C1 segment of cervical spinal cord (tissue), 14 donors: Measurements from ENCODE around the gene GFOD2.
"Not testable (repeated sequence)": the region's sequence is repeated elsewhere in the genome, so short reads cannot be mapped to it uniquely, and the experiment has no call there.

ENCODE experiments used
- DNase-seq, 14 donors: peaks; one replicate each; lab custom pipeline; 2025; lab: John Stamatoyannopoulos, UW

Gene GFOD2

GRCh38 chr16:67703626-67704025, 15.5 kb downstream of the GFOD2 start:
- DNase-seq = no peak

DNA sequence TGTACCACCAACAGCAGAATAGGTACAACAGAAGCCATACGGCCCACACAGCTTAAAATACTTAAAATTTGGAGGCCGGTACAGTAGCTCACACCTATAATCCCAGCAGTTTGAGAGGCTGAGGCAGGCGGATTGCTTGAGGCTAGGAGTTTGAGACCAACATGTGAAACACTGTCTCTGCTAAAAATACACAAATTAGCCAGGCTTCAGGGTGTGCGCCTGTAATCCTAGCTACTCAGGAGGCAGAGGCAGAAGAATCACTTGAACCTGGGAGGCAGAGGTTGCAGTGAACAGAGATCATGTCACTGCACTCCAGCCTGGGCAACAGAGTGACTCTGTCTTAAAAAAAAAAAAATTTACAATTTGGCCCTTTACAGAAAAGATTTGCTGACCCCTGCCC, 17.0 kb downstream of the GFOD2 start:
- no peak for DNase-seq

- DNase-seq = no peak
Measured at GRCh38 chr16:67701420-67701819, 17.7 kb downstream of the GFOD2 start.

DNA sequence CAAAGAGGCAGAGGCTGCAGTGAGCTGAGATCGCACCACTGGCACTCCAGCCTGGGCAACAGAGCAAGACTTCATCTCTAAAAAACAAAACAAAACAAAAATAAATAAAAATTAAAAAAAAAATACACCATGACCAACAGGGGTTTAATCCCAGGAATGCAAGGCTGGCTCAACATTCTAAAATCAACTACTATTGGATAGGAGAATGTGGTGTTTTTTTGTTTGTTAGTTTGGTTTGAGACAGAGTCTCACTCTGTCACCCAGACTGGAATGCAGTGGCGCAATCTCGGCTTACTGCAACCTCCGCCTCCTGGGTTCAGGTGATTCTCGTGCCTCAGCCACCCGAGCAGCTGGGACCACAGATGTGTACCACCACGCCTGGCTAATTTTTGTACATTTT, 19.9 kb downstream of the GFOD2 start:
- DNase-seq = no peak

DNA sequence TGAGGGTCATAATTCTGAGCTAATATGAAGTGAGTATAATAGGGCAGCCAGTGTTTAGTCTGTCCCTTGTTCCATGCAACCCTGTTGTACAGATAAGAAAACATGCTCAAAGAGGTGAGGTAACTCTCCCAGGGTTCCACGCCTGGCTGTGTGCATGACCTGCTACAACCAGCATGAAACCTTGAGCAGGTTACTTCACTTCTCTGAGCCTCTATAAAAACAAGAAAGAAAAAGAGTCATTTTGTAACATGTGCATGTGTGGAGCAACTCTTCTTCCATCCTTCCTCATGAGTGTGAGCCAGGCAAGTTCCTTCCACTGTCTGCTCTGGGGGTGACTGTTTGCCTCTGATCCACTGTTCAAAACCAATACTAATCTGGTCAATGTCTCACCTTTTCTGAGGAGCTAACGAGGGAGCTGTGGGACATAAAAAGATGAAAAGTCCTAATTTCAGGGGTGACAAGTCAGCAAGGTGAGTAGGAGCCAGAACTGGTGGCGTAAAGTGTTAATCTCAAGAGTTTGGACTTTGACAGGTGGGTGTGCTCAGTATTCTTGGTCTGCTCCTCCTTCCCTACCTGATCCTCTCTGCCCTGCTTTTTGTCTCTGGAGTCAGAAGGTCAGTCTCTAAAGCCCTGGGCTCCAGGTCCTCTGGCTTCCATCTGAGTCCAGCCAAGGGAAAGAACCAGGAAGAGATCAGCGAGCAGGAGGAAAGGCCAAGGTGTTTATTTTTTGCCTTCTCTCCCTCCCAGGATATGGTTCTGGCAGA, 21.5 kb downstream of the GFOD2 start:
- no peak for DNase-seq

GRCh38 chr16:67694611-67695010, 24.5 kb downstream of the GFOD2 start:
- DNase-seq = peak in 1 of 14 donors; percentile 85

GRCh38 chr16:67693517-67694285, 25.4 kb downstream of the GFOD2 start:
- DNase-seq = not testable (repeated sequence)

DNA sequence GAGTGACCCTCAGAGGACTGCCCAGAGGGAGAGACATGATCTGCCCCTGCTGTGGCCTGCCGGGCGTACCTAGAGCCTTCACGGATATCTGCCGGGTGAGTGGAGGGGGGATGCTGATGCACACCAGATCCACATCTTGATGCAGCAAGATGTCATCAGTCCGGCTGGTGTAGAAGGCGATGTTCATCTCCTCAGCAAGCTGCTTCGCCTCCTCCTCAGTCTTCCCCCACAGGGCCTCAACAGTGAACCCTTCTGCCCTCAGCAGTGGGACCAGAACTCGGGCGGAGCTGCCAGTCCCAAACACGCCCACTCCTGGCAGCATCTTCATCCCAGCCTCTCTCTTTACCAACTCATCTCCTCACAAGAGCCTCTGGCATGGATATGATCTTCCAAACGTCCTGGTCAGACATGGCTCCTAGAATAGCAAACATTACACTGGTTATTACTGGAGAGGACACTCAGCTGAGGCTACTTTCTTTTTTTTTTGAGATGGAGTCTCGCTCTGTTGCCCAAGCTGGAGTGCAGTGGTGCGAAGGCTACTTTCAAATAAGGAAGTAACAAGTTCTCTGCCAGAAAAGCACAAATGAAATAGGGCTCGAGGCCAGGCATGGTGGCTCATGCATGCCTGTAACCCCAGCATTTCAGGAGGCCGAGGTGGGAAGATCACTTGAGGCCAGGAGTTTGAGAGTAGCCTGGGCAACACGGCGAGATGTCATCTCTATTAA, 33.6 kb downstream of the GFOD2 start:
- DNase-seq = no peak

DNA sequence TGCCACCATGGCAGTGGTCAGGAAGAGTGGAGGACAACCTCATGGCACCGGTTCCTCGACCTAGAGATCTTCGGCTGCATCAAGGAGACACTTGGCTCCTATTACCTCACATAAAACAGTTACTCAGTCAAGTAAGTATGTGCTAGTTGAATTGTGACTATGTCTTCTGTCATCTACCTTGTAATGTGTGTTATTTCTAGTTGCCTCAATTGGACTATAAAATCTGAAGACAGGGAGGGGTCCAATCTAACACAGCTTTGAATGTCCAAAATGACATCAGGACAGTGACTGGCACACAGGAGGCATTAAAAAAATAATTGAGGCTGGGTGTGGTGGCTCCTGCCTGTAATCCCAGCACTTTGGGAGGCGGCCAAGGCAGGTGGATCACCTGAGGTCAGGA, 35.3 kb downstream of the GFOD2 start:
- DNase-seq = no peak

DNA sequence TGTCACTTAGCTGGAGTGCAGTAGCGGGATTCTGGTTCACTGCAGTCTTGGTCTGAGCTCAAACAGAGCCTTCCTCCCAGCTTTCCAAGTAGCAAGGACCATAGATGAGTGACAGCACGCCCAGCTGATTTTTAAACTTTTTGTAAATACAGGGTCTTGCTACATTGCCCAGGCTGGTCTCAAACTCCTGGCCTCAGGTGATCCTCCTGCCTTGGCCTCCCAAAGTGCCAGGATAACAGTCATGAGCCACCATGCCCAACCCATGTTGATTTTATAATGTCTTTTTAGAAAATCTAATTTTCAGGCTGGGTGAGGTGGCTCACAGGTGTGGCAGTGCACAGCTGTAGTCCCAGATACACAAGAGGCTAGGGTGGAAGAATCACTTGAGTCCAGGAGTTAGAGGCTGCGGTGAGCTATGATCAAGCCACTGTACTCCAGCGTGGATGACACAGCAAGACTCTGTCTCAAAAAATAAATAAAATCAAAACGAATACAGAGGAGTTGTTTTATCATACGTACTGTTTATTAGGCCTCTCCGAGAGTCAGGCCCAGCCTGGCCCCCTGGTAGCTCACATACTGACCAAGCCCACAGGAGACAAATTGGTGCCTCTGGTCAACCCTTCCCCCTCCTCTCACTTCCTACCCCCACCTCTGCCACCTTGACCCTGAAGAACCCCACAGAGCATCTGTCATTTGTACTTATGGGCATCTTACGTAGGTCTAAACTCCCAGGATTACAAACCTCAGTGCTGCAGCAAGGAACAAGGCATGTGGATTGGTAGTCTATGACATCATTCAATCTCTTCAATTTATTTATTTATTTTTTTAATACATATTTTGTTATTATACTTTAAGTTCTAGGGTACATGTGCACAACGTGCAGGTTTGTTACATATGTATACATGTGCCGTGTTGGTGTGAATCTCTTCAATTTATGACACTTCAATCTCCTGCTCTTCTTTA, 38.9 kb downstream of the GFOD2 start:
- DNase-seq = no peak

- DNase-seq = no peak
Measured at GRCh38 chr16:67678354-67679023, 40.6 kb downstream of the GFOD2 start.

DNA sequence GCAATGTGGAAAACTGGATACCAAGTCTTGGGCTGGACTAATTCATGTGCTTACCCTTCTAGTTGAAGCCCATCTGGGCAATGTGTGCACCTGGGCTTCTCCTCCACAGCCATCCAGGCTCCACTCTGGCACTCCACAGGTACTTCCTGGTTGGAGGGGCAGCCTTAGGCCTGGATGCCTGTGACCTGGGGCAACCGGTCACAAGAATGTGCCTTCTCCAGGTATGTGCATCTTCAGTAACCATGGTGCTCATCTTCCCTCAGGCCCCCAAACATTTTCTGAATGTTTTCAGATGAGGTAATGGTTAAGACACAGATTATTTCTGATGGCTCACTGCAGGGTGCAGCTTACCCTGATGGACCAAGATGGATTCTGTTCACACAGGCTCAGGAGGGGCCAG, 41.4 kb downstream of the GFOD2 start:
- DNase-seq = no peak

- DNase-seq = no peak
Measured at GRCh38 chr16:67676939-67677338, 42.2 kb downstream of the GFOD2 start.

- DNase-seq = no peak
Measured at GRCh38 chr16:67676516-67676915, 42.6 kb downstream of the GFOD2 start.

- no peak for DNase-seq
Measured at GRCh38 chr16:67675999-67676398, 43.1 kb downstream of the GFOD2 start.

DNA sequence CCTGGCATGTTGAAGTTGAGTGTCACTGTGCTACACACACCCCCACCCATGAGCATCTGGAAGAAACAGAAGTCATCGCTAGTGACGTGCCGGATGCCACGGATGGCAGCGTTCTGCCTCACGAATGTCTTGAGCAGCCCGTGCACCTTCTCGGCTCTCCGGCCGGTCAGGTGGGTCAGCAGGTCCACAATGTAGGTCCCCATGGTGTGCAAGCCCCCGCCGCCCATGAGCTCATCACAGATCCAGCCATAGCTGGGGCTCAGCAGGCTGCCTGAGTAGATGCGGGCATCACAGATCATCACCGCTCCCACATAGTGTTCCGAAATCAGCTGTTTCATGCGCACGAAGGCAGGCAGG, 43.6 kb downstream of the GFOD2 start:
- DNase-seq = no peak

GRCh38 chr16:67674851-67675578, 44.1 kb downstream of the GFOD2 start:
- DNase-seq = peak in 1 of 14 donors; percentile 44

DNA sequence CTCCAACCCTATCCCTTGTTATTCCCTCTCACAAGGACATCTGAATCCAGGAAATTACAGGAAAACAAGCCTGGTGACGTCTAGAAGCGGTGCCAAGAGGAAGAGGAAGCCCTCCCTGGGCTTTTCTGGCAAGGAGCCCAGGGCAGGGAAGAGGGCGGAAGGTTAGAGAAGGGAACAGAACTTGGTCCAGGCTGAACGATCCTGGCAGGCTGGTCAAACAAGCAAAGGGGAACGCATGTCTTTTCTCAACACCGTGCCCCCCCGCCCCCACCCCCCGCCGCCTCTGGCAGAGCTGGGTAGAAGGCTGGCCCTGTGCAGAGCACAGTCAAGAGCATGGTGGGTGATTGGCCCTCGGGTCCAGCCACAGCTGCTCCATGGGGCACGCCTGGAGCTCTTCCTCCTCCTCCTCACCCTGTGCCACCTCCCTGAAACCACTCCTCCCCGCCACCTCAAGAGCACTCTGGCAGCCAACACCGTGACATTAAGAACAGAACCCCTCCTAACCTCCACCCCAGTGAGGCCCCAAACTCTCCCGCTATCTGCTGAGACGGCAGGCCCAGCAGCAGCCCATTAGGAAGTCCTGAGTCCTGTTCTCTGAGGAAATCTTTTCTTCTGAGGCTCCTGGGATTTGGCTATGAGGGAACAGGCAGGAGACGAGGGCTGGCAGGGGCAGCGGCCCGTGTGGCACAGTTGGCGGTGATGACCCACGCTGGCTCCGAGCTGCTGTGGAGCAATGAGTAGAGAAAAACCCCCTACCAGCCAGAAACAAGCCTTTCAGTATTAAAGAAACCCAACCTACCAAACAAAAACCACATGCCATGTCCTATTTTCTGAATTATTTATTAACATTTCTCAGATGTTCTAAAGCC, 45.2 kb downstream of the GFOD2 start:
- peak in 9 of 14 donors; percentile 10 to 72 (median 37) for DNase-seq
